GM21825 (cell line): ENCODE results near the gene PGA5.

Source experiments
- ATAC-seq: cut with Tn5 transposase; IDR thresholded peaks from one replicate; pipeline ENCODE4 v1.9.1; 2021; ENCODE audit warnings: mild to moderate bottlenecking, moderate library complexity; ENCODE audit not compliant: unreplicated experiment

Gene PGA5

GRCh38 chr11:61265357-61265756, 24.4 kb downstream of the PGA5 start:
- no peak for ATAC-seq

GRCh38 chr11:61266602-61267001, 25.6 kb downstream of the PGA5 start:
- no peak for ATAC-seq

- no peak for ATAC-seq
Measured at GRCh38 chr11:61267437-61267841, 26.5 kb downstream of the PGA5 start.

GRCh38 chr11:61268588-61269250, 27.7 kb downstream of the PGA5 start:
- no peak for ATAC-seq

- ATAC-seq, result no peak
Measured at GRCh38 chr11:61270354-61271076, 29.5 kb downstream of the PGA5 start.

- ATAC-seq, result no peak
Measured at GRCh38 chr11:61272731-61273130, 31.8 kb downstream of the PGA5 start.

GRCh38 chr11:61273178-61274078, 32.5 kb downstream of the PGA5 start:
- ATAC-seq, result no peak

GRCh38 chr11:61274084-61274483, 33.1 kb downstream of the PGA5 start:
- ATAC-seq, result no peak

GRCh38 chr11:61275191-61275590, 34.2 kb downstream of the PGA5 start:
- no peak for ATAC-seq

- ATAC-seq, result no peak
Measured at GRCh38 chr11:61277186-61278000, 36.4 kb downstream of the PGA5 start.

- no peak for ATAC-seq
Measured at GRCh38 chr11:61278001-61278470, 37.1 kb downstream of the PGA5 start.

- no peak for ATAC-seq
Measured at GRCh38 chr11:61279934-61280659, 39.1 kb downstream of the PGA5 start.

GRCh38 chr11:61280883-61281580, 40.1 kb downstream of the PGA5 start:
- ATAC-seq, result no peak

- no peak for ATAC-seq
Measured at GRCh38 chr11:61281581-61282250, 40.7 kb downstream of the PGA5 start.

GRCh38 chr11:61283613-61284012, 42.6 kb downstream of the PGA5 start:
- no peak for ATAC-seq

GRCh38 chr11:61287338-61287977, 46.5 kb downstream of the PGA5 start:
- no peak for ATAC-seq

GRCh38 chr11:61290905-61291690, 50.1 kb downstream of the PGA5 start:
- ATAC-seq, result no peak
